HG03135 (cell line): ENCODE data around the gene XPO4.
"Not testable (repeated sequence)": the region's sequence is repeated elsewhere in the genome, so short reads cannot be mapped to it uniquely, and the experiment has no call there.

ENCODE experiments used
- ATAC-seq: cut with Tn5 transposase; IDR thresholded peaks from one replicate; pipeline ENCODE4 v1.9.1; 2021; ENCODE audit warnings: mild to moderate bottlenecking, moderate library complexity; ENCODE audit not compliant: unreplicated experiment

The XPO4 gene

DNA sequence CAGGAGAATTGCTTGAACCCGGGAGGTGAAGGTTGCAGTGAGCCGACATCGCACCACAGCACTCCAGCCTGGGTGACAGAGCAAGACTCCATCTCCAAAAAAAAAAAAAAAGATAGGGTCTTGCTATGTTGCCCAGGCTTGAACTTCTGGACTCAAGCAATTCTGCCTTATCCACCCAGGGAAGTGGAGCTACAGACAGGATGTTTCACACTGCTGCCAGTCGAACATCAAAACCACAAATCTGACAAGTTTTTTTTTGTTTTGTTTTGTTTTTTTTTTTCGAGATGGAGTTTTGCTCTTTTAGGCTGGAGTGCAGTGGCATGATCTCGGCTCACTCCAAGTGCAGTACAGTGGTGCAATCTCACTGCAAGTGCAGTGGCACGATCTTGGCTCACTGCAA lies 10.8 kb downstream of the XPO4 start:
- no peak for ATAC-seq

DNA sequence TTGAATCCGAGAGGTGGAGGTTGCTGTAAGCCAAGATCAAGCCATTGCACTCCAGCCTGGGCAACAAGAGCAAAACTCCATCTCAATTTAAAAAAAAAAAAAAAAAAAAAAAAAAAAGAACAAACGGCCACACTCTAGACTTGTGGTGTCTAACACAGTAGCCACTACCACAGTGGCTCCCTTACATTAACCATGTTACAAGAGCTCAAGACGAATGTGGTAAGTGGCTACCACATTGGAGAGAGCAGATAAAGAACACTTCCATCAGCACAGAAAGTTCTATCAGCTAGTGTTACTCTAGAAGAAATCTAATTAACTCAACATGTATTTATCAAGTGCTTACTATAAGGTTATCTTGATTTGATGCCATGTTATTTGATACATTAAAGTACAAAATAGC lies 11.5 kb downstream of the XPO4 start:
- ATAC-seq, result no peak

DNA sequence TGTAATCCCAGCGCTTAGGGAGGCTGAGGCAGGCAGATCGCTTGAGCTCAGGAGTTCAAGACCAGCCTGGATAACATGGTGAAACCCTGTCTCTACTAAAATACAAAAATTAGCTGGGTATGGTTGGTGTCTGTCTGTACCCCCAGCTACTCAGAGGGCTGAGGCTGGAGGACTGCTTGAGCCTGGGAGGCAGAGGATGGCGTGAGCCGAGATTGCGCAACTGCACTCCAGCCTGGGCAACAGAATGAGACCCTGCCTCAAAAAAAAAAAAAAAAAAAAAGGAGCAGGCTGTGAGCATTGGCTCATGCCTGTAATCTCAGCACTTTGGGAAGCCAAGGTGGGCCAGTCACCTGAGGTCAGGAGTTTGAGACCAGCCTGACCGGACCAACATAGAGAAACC lies 12.0 kb downstream of the XPO4 start:
- not testable (repeated sequence) for ATAC-seq

DNA sequence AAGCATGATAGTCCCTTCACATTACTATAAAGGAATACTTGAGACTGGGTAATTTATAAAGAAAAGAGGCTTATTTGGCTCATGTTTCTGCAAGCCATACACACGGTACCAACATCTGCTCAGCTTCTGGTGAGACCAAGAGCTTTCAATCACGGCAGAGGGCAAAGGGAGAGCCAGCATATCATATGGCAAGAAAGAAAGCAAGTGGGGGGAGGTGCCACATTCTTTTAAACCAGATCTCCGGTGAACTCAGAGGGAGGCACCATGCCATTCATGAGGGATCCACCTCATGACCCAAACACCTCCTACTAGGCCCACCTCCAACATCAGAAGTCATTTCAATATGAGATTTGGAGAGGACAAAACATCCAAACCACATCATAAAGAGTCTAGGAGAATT lies 20.3 kb downstream of the XPO4 start:
- no peak for ATAC-seq

DNA sequence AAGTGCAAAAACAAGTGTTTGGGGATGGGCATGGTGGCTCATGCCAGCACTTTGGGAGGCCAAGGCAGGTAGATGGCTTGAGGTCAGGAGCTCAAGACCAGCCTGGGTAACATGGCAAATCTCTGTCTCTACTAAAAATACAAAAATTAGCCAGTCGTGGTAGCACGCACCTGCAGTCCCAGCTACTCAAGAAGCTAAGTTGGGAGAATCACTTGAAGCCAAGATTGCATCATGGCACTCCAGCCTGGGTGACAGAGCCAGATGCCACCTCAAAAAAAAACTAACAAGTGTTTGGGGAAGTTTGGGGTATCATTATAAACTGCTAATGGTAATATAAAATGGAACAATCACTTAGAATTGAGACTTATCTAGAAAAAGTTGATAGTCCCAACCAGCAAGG lies 24.6 kb downstream of the XPO4 start:
- ATAC-seq, result no peak

DNA sequence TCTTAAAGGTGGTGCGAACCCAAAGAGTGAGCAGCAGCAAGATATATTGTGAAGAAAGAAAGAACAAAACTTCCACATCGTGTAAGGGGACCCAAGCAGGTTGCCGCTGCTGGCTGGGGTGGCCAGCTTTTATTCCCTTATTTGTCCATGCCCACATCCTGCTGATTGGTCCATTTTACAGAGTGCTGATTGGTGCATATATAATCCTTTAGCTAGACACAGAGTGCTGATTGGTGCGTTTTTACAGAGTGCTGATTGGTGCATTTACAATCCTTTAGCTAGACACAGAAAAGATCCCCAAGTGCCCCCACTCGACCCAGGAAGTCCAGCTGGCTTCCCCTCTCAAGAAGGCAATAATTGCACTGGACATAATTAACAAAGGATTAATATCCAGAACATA lies 25.7 kb downstream of the XPO4 start:
- ATAC-seq, result not testable (repeated sequence)

DNA sequence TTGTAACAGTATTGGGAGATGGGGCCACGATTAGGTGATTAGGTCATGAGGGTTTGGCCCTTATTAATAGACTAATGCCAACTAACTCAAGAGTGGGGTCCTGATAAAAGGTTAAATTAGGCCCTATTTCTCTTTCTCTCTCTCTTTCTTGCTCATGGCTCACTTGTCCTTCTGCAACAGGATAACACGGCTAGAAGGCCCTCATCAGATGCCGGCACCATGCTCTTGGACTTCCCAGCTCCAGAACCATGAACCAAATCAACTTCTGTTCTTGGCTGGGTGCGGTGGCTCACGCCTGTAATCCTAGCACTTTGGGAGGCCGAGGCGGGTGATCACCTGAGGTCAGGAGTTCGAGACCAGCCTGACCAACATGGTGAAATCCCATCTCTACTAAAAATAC lies 28.1 kb downstream of the XPO4 start:
- not testable (repeated sequence) for ATAC-seq

DNA sequence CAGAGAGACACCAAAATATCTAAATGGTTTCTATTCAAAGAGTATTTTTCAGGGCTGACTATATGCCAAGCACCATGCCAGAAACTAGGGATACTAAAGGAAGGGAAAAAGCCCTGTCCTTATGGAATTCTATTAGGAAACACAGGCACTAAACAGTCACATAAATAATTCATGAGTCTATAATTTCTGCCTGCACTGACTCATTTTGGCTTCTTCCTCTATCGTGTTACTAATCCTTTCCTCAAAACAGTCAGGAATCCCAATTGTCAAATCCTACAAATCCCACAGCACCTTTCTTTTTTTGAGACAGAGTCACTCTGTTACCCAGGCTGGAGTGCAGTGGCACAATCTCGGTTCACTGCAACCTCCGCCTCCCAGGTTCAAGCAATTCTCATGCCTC lies 29.2 kb downstream of the XPO4 start:
- no peak for ATAC-seq

DNA sequence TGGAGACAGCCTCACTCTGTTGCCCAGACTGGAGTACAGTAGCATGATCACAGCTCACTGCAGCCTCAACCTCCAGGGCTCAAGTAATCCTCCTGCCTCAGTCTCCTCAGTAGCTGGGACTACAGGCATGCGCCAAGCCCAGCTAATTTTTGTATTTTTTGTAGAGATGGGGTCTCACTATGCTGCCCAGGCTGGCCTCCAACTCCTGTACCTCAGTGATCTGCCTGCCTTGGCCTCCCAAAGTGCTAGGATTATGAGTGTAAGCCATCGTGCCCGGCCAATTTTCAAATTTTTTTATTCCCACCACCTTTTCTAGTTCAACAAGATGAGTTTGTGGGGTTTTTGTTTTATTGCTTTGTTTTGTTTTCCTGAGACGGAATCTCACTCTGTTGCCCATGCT lies 31.7 kb downstream of the XPO4 start:
- no peak for ATAC-seq

DNA sequence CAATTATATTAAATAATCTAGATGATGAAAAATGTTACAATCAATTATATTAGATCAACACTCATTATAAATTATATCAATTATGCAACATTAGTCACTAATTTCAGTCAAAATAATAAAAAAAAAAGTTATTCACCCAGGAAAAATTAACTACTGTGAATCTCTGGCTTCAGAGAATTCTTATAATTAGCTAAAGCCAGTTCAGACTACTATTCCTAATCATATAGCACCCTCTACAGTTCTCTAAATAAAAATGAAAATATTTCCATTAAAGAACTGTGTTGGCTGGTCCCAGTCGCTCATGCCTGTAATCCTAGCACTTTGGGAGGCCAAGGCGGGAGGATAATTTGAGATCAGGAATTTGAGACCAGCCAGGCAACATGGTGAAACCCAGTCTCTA lies 33.0 kb downstream of the XPO4 start:
- no peak for ATAC-seq

DNA sequence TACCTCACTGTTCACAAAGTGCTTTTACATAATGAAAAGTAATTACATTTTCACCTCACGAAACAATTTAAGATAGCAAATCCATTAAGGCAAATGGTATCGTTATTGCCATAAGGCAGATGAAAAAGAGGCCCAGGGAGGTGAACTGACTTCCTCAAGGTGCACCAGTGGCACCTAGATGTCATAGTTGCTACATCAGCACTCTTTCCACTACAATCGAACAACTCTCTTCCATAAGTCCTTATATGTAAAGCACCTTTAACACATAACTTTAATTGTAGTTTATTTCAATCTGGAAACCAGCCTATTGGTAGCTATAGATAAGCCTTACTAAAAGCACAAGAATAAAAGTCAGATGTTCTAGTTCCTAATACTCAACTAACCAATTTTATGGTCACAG lies 35.1 kb downstream of the XPO4 start:
- ATAC-seq, result no peak

DNA sequence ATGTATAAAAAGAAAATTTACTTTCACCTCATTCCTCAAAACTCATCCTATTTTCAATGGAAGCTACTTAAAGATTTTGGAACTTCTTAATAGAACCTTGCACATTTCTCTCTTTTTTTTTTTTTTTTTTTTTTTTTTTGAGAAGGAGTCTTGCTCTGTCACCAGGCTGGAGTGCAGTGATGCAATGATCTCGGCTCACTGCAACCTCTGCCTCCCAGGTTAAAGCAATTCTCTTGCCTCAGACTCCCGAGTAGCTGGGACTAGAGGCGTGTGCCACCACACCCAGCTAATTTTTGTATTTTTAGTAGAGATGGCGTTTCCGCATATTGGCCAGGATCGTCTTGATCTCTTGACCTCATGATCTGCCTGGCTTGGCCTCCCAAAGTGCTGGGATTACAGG lies 40.9 kb downstream of the XPO4 start:
- ATAC-seq, result not testable (repeated sequence)

DNA sequence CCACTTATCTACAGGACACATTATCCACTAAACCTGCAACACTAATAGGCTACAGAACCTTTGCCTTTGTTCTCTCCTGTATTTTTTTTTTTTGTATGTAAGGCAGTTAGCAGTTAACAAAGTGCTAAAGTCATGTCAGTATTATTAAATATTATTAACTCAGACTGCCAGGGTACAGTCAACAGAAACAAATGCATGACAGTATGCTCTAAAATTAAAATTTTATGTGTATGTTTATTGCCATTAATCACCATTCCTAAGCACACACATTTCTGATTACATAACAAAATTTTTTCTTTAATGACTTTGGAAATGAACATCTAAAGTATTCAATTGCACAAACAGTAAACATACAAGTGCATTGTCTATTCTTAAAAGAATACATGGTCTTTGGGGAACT lies 41.7 kb downstream of the XPO4 start:
- no peak for ATAC-seq

DNA sequence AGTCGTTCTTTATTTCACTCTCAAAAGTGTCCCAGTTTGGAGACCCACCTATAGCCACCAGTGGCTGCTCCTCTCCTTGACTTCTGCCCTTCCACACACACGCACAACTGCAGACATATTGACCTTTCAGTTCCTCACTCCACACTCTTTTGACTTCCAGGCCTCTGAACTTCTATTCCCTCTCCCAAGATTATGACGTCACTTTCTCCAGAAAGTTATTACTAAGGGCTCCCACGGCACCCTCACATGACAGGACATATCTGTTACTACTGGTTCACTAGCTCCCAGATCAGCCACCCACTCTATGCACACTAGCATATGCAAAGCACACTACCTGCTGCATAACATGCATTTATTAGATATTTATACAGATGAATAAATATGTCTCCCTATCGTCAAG lies 45.9 kb downstream of the XPO4 start:
- ATAC-seq, result no peak

DNA sequence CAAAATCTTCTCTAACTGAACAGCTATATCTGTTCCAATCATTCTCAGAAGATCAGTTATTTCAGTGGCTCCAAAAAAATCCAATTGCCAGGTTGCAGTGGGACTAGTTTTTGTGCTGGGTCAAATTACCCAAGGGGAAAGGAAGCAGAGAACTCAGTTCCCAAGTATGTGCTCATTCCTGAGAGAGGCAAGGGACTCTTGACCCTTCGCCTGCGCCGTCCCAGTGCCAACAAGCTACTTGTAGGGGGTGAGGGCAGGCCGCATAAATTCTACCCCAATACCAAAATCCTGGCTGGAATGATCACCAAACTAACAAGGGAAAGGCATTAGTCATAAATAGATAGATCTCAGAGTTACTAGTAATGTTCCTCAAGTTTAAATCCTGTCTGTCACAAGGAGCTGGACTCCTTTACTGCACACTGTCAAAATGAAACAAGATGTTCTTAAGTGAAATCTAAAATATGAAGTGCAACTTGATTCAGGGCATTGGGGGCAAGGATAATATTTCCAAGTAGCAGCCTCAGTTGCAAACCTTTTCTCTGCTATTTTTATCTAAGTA lies 50.6 kb downstream of the XPO4 start:
- ATAC-seq, result no peak

DNA sequence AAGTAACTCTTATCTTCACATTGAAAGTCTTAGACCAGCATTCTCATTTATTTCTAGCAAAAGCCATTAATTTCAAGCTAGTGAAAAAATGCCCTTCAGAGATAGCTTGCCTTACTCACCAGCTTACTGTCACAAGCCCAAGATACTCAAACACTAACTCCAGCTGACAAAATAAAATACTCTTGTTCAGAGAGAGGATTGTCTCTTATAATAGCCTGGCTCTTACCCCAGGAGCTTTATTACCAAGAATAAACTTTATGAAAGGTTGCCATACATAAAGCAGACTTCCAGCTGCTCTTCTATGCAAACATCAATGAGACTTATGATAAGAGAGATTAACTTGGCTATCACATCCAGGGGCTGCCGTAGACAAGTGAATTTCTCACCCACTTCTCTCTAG lies 53.6 kb downstream of the XPO4 start:
- ATAC-seq, result no peak

DNA sequence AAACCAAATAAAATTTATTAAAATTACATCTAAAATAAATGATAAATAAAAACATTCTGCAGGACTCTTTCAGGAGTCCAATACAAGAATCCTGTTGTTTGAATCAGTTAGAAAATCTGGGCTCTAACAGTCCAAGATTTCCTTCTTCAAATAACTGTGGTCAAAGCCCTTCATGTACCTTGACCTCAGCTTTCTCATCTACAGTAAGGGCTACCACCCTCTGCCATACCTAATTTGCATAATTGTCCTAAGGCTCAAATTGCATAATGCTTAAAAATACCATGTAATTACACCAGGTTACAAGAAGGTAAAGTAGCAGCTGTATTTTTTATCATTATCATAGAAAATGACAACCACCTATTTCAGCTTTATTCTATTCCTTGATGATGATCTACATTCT lies 54.3 kb downstream of the XPO4 start:
- no peak for ATAC-seq

DNA sequence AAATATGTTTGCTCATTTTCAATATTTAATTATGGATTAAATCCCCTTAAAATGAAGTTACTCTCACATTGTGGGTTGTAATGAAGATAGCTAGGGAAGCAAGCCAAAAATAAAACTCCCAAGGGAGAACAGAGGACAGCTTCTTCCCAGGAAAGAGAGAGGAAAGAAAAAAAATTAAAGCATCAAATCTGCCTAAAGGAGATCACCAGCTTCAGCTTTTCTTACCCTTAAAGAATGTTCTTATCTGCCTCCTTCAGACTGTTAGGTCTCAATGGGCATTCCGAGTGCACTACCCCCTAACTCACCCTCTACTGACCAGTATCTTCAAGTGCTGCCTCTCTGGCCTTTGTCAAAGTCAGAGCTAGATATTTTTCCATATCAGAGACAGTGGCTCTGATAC lies 55.2 kb downstream of the XPO4 start:
- no peak for ATAC-seq

DNA sequence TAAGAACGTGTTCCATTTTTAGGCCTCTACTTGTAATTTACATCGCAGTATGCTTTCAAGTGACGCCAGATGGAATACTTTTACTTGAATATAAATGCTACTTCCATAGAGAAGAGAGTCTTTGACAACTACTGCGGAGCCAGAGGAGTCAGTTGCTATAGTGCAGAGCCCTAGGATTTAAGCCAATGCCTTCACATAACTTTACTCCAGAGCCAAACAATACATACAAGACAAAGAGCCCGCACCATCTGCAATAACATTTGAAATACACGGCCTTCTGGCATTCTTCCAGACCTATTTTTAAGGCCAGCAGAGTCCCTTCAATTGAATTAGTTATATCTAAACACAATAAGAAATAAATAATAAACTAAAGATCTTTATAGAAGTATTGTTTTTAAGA lies 59.4 kb downstream of the XPO4 start:
- no peak for ATAC-seq

DNA sequence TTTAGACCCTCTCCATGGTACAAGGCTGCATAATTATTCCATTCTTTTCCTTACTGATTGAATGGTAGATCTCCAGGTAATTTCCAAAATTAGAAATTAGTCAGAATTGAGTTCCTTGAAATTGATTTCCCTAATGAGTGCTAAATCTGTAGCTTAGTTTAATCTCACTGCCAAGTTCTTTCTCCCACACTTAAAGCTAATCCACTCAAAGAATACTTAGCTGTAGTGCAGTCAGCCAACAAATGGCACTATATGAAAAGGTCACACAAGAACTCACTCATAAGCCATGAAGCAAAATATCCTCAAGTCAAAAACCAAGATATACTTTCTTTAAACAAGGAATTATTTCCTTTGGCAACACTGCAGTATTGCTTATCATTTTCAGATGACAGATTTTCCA lies 62.0 kb downstream of the XPO4 start:
- ATAC-seq, result no peak

DNA sequence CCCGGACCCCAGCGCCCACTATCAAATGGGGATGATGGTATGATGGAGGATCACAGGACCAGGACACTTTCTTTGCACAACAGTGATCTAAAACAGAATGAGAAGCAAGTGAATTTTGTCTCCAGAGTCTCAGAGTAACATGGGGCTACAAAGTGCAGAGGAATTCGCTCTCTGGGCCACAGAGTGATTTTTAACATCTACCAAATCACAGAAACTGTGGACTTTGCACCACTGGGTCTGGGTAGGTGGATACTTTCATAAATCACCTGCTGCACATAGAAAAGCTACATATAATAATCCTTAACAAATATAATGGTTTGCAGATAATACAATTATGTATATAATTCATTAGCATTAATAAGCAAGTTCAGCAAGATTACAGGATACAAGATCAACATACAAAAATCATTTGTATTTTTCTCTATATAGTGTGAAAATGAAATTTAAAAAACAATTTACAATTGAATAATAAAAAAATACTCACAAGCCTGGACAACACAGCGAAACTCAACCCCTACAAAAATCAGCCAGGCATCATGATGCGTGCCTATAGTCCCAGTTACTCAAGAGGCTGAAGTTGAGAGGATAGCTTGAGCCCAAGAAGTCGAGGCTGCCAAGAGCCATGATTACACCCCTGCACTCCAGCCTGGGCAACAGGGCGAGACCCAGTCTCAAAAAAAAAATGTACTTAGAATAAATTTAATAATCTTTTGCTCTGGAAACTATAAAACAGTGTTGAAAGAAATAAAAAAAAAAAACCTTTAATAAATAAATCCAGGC lies 68.5 kb downstream of the XPO4 start:
- no peak for ATAC-seq

DNA sequence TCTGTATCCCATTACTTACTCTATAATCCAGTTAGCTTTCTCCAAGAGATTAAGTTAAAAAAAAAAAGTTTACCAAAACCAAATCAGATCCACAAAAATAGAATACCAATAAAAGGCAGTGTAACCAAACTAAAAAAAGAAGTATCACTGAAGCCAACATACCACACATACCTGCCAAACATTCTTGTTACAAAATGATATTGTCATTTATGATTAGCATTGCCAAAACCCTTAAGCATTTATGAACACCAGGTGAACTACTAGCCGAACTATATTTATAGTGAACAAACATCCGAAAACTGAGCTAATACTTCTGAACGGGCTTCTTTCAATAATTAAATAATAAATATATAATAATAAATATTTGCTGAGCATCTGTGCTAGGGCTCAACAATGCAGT lies 69.7 kb downstream of the XPO4 start:
- no peak for ATAC-seq

DNA sequence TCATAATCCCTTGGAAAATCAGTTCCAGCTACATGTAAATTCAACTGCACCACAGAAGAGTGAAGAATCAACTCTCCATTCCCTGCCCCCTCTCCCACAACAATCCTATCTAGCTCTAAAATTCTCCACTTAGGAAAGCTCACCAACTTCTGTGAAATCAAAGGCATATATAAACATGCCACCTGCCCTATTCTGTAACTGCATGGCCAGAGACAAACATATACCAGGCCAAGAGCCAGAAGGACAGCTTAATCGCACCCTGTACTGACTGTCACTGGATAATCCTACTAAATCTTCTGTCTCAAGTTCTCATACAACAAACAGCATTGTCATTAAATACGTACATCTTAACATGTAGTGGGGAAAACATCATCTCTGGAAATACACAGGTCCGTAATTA lies 70.6 kb downstream of the XPO4 start:
- no peak for ATAC-seq
